ENCODE measurements around the gene RGS18.

DNA sequence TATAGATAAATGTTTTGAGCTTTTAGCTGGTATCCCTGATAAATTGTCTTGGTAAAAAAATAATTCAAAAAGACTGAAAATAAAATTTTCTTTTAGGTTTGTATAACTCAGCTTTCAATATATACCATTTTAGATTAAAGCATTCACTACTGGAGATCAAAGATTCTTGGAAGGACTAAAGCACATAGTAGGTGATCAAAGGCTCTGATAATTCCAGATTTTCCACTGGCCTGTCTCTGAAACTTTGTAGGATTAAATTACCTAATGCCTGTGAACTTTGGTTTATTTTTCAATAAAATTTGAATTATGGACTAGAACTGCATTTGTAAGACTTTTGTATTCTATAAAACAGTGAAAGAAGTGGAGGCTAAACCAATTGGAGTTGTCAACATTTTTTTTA is 1.2 kb upstream of the RGS18 start:
- TF ChIP-seq CTCF (IDR thresholded peaks at IDR 0.05) (no peak), POLR2AphosphoS5 (IDR thresholded peaks at IDR 0.05) (no peak), EP300 (IDR thresholded peaks at IDR 0.05; ENCODE audit: low read depth) (no peak)
